GM12878 (cell line): ENCODE measurements around the gene TERF2IP. TPM values are rescaled to one million over a fixed set of nuclear protein-coding genes. Genes with fewer than 3 reads are reported as not detected.

Source experiments
- ATF7 ChIP-seq: fragments of 450-650 bp; IDR thresholded peaks from 2 replicates; pipeline ENCODE4 v1.6.1; 2016; ENCODE audit warnings: low read depth, mild to moderate bottlenecking
- BHLHE40 ChIP-seq, 2 experiments: fragments of 450-650 bp in 1 of 2; IDR thresholded peaks; 2 replicates each; pipeline ENCODE4 v1.6.1; 2011 to 2017; ENCODE audit warnings: low read depth in 2 of 2, borderline replicate concordance in 1 of 2, improper control_type of control experiment in 1 of 2, low read length in 1 of 2, mild to moderate bottlenecking in 1 of 2
- BMI1 ChIP-seq: fragments of 450-650 bp; IDR thresholded peaks from 2 replicates; pipeline ENCODE4 v1.6.1; 2016; ENCODE audit warnings: mild to moderate bottlenecking, moderate library complexity, borderline replicate concordance
- BRCA1 ChIP-seq: IDR thresholded peaks from 2 replicates; pipeline ENCODE4 v1.6.1; 2011; ENCODE audit warnings: low read depth, low read length, improper control_type of control experiment
- CBFB ChIP-seq: IDR thresholded peaks from 2 replicates; pipeline ENCODE4 v1.6.1; 2016; ENCODE audit warnings: antibody characterized with exemption, low read depth
- HDAC2 ChIP-seq: fragments of 200-600 bp; sonication (generic); IDR thresholded peaks from 2 replicates; pipeline ENCODE4 v1.6.1; 2017
- JUND ChIP-seq: IDR thresholded peaks from 2 replicates; pipeline ENCODE4 v1.6.1; 2012; ENCODE audit warnings: low read depth, mild to moderate bottlenecking, low read length, improper control_type of control experiment, moderate library complexity
- KAT2A ChIP-seq: conservative IDR thresholded peaks from 2 replicates; pipeline ENCODE4 v1.6.1; 2011; ENCODE audit warnings: low read depth, low read length; ENCODE audit not compliant: control insufficient read depth
- KLF5 ChIP-seq: fragments of 450-650 bp; IDR thresholded peaks from 2 replicates; pipeline ENCODE4 v1.6.1; 2014; ENCODE audit warnings: mild to moderate bottlenecking; ENCODE audit not compliant: partially characterized antibody
- MEF2A ChIP-seq: IDR thresholded peaks from 2 replicates; pipeline ENCODE4 v1.6.1; 2011; ENCODE audit warnings: low read depth, mild to moderate bottlenecking, low read length, moderate library complexity; ENCODE audit not compliant: insufficient read depth
- MEF2B ChIP-seq: fragments of 450-650 bp; IDR thresholded peaks from 2 replicates; pipeline ENCODE4 v1.6.1; 2018; ENCODE audit warnings: mild to moderate bottlenecking, moderate library complexity; ENCODE audit not compliant: partially characterized antibody, poor library complexity, severe bottlenecking
- MTA2 ChIP-seq: fragments of 450-650 bp; IDR thresholded peaks from 2 replicates; pipeline ENCODE4 v1.6.1; 2016; ENCODE audit warnings: low read depth, mild to moderate bottlenecking, moderate library complexity
- MTA3 ChIP-seq: IDR thresholded peaks from 2 replicates; pipeline ENCODE4 v1.6.1; 2012; ENCODE audit warnings: low read length, inconsistent platforms, borderline replicate concordance
- MYC ChIP-seq: IDR thresholded peaks from 2 replicates; pipeline ENCODE4 v1.6.1; 2011; ENCODE audit warnings: mild to moderate bottlenecking, low read length, moderate library complexity, inconsistent platforms; ENCODE audit not compliant: insufficient read depth, insufficient replicate concordance, insufficient read length, severe bottlenecking
- POLR2AphosphoS2 ChIP-seq: IDR thresholded peaks from 2 replicates; pipeline ENCODE4 v1.6.1; 2011; ENCODE audit warnings: low read depth, mild to moderate bottlenecking, low read length, improper control_type of control experiment, moderate library complexity
- RBBP5 ChIP-seq: fragments of 200-600 bp; sonication (generic); conservative IDR thresholded peaks from 2 replicates; pipeline ENCODE4 v1.6.1; 2016
- SMARCA5 ChIP-seq: fragments of 450-650 bp; IDR thresholded peaks from 2 replicates; pipeline ENCODE4 v1.6.1; 2017; ENCODE audit warnings: mild to moderate bottlenecking
- SUPT20H ChIP-seq: IDR thresholded peaks from 2 replicates; pipeline ENCODE4 v1.6.1; 2011; ENCODE audit warnings: low read depth, mild to moderate bottlenecking, low read length, moderate library complexity, borderline replicate concordance; ENCODE audit not compliant: control insufficient read depth
- TAF1 ChIP-seq: IDR thresholded peaks from 2 replicates; pipeline ENCODE4 v1.6.1; 2011; ENCODE audit warnings: mild to moderate bottlenecking, low read depth, low read length, borderline replicate concordance
- TARDBP ChIP-seq: IDR thresholded peaks from 2 replicates; pipeline ENCODE4 v1.6.1; 2016; ENCODE audit warnings: borderline replicate concordance
- TCF12 ChIP-seq: IDR thresholded peaks from 2 replicates; pipeline ENCODE4 v1.6.1; 2011; ENCODE audit warnings: low read depth, mild to moderate bottlenecking, low read length
- YY1 ChIP-seq: IDR thresholded peaks from 2 replicates; pipeline ENCODE4 v1.6.1; 2011; ENCODE audit warnings: low read depth, mild to moderate bottlenecking, low read length
- ZBED1 ChIP-seq: IDR thresholded peaks from 2 replicates; pipeline ENCODE4 v1.6.1; 2016; ENCODE audit warnings: borderline replicate concordance
- polyA plus RNA-seq, 11 experiments: library from polyadenylated mRNA; depleted of rRNA in 4 of 11; unstranded in 6 of 11; stranded (reverse) in 5 of 11; fragments of >200 nt; fragmentation: Nextera tagmentation in 4 of 11; fragmentation: Illumina TruSeq in 1 of 11; extraction: Ambion mirVana in 4 of 11; extraction: Trizol in 1 of 11; gene quantifications; 1 replicate in 1 of 11; 2 replicates in 10 of 11; pipeline versions ENCODE4 v1.2.1 to v1.2.3, GENCODE V29; 2011 to 2016; ENCODE audit warnings: inconsistent platforms in 2 of 11, missing spikeins in 2 of 11, low read depth in 1 of 11
- total RNA-seq, 4 experiments: library from RNA; depleted of rRNA in 3 of 4; stranded (reverse); fragments of >200 nt in 3 of 4; fragmentation: Illumina TruSeq in 1 of 4; extraction: Trizol in 1 of 4; gene quantifications; 2 replicates each; pipeline versions ENCODE4 v1.2.1 to v1.2.3, GENCODE V29; 2013 to 2021
- TF ChIP-seq, protein P1 (sequence below): IDR thresholded peaks from 2 replicates; pipeline ENCODE4 v1.6.1; 2012; ENCODE audit warnings: low read depth, low read length, improper control_type of control experiment
- TF ChIP-seq, protein P2 (sequence below): fragments of 150-350 bp; IDR thresholded peaks from 2 replicates; pipeline ENCODE4 v1.6.1; 2014; ENCODE audit warnings: mild to moderate bottlenecking, low read depth, low read length
- TF ChIP-seq, protein P3 (sequence below): fragments of 450-650 bp; formaldehyde crosslinking; IDR thresholded peaks from 2 replicates; pipeline ENCODE4 v1.5.0; 2022; ENCODE audit warnings: mild to moderate bottlenecking, missing genetic modification characterization

Gene TERF2IP
- total and polyA plus RNA-seq, 10 of the 15 experiments (the other 5 are each of a cell fraction or from before 2014, with no cell fraction given): 19.6 to 93.1 (median 54.4) TPM

DNA sequence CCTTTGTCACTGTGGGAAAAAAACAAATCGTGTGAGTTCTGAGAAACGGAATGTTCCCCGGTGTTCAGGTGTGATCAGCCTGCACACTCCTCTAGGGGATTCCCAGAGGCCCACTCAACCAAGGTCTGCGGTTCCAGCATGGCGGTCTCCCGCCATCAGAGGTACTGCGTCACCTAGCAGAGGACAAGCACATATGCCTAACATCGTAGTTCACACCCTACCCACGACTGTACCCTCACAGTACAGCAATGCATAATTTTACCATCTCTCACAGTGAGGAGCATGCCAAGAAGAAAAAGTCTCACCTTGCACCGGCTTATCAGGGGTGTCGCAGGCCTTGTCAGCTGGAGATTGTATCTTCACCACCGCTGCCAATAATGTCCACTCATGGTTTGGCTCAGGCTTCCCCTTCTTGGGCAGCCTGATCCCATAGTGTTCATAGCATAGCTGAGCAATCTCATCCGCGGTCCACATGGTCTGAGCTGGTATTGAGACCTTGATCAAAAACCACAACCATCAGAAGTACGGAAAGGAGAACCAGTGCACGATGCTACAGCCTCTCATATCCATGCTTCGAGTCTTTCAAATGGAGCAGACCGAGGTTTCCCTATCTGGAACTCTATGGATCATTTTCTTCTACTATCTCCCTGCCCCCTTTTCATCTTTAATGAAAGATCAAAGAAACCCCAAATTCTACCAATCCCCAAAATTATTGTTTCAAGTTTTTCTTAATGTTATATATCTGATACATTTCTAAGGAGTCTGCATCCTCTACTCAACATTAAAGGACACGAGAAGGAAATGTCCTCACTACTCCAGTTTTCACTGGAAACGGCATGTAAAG is 27.0 kb upstream of the TERF2IP start (continued):
- TF ChIP-seq BHLHE40 (IDR thresholded peaks at IDR 0.05; ENCODE audit: borderline replicate concordance in 1 of 2, low read depth in 2 of 2, low read length in 1 of 2) (no peak), MYC (no peak), BRCA1 (no peak), JUND (no peak), MEF2A (0 out of 2 replicates have a peak, but pooled peaks have one; percentile 9), MTA2 (no peak), HDAC2 (no peak), KAT2A (no peak), RBBP5 (no peak), ZBED1 (peak; percentile 67; the same call in 1 of the 2 replicates), POLR2AphosphoS2 (no peak), MEF2B (no peak), YY1 (peak; percentile 95), TCF12 (no peak), SMARCA5 (no peak), TAF1 (peak; percentile 21; the same call in 1 of the 2 replicates), SUPT20H (no peak), CBFB (peak; percentile 89), BMI1 (no peak), MTA3 (no peak), TARDBP (peak; percentile 45; the same call in 1 of the 2 replicates), KLF5 (no peak), ATF7 (no peak)
- TF ChIP-seq, protein P1, sequence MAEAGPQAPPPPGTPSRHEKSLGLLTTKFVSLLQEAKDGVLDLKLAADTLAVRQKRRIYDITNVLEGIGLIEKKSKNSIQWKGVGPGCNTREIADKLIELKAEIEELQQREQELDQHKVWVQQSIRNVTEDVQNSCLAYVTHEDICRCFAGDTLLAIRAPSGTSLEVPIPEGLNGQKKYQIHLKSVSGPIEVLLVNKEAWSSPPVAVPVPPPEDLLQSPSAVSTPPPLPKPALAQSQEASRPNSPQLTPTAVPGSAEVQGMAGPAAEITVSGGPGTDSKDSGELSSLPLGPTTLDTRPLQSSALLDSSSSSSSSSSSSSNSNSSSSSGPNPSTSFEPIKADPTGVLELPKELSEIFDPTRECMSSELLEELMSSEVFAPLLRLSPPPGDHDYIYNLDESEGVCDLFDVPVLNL: no peak
- TF ChIP-seq, protein P2, sequence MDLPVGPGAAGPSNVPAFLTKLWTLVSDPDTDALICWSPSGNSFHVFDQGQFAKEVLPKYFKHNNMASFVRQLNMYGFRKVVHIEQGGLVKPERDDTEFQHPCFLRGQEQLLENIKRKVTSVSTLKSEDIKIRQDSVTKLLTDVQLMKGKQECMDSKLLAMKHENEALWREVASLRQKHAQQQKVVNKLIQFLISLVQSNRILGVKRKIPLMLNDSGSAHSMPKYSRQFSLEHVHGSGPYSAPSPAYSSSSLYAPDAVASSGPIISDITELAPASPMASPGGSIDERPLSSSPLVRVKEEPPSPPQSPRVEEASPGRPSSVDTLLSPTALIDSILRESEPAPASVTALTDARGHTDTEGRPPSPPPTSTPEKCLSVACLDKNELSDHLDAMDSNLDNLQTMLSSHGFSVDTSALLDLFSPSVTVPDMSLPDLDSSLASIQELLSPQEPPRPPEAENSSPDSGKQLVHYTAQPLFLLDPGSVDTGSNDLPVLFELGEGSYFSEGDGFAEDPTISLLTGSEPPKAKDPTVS: no peak
- TF ChIP-seq, protein P3, sequence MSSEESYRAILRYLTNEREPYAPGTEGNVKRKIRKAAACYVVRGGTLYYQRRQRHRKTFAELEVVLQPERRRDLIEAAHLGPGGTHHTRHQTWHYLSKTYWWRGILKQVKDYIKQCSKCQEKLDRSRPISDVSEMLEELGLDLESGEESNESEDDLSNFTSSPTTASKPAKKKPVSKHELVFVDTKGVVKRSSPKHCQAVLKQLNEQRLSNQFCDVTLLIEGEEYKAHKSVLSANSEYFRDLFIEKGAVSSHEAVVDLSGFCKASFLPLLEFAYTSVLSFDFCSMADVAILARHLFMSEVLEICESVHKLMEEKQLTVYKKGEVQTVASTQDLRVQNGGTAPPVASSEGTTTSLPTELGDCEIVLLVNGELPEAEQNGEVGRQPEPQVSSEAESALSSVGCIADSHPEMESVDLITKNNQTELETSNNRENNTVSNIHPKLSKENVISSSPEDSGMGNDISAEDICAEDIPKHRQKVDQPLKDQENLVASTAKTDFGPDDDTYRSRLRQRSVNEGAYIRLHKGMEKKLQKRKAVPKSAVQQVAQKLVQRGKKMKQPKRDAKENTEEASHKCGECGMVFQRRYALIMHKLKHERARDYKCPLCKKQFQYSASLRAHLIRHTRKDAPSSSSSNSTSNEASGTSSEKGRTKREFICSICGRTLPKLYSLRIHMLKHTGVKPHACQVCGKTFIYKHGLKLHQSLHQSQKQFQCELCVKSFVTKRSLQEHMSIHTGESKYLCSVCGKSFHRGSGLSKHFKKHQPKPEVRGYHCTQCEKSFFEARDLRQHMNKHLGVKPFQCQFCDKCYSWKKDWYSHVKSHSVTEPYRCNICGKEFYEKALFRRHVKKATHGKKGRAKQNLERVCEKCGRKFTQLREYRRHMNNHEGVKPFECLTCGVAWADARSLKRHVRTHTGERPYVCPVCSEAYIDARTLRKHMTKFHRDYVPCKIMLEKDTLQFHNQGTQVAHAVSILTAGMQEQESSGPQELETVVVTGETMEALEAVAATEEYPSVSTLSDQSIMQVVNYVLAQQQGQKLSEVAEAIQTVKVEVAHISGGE (CRISPR knock-in tag): no peak
